A549 treated with CORT108297 at 1 μM for 4 hours (cell line): Measurements from ENCODE around the gene OR8U1. TPM values are rescaled to one million over a fixed set of nuclear protein-coding genes. Genes with fewer than 3 reads are reported as not detected.

Experiments
- total RNA-seq: library from RNA; stranded (reverse); fragments of 200-300 nt; extraction: Qiagen RNA extraction; gene quantifications from 5 replicates; pipeline ENCODE4 v1.2.3, GENCODE V29; 2022

Gene OR8U1
- total RNA-seq: not detected in 5 replicates

DNA sequence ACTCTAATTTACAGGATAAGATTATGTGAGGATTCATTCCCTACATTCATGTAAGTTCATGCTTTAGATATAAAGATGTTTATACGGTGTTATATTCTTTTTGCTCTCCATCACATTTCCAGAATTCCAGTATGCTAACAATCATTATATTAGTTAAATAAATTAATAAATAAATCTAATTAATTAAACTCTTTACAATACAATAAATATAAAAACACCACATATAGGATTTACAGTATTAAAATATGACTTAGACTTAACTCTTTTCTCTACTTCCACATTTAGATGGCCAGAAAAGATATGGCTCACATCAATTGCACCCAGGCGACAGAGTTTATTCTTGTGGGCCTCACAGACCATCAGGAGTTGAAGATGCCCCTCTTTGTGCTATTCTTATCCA, at the start of gene OR8U1:
OR8U1 (plus strand) TSS at position 301 of the 400 bp plus-strand sequence; CDS start at position 301, 0 bp downstream.

DNA sequence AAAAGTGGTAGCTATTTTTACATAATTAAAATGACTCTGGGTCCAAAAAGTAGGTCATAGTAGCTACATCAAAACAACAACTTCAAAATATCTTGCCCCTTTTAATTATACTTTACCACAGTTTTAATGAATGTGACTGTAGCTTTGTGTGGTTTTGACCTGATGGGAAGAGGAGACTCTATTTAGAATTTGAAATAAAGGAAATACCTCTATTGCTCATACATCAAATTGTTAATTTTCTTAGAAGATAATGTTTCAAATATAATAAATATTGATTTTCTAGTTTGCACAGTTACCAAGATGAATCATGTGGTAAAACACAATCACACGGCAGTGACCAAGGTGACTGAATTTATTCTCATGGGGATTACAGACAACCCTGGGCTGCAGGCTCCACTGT, 29.7 kb upstream of the OR8U1 start, which contains the start of gene OR8K1:
OR8K1 (plus strand) TSS at position 301 of the 400 bp plus-strand sequence; CDS start at position 301, 0 bp downstream.

DNA sequence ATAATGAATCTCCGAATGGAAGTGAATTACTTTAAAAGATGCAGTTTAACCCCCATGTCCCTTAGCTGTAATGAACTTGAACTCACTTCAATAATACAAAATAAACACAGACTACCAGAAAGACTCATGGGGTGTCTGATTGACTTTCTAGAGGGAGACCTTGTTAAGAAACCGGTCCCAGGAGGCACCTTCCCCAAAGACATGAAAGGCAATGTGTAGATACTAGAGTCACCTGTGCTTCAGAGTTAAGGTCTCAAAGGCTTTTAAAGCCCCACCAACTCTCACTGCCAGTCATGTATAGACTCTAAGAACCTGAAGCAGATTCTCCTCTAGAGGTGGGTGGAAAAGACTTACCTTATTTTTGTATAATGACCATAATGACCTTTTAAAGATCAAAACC, 21.4 kb upstream of the OR8U1 start, which contains the start of gene OR8J1:
OR8J1 (plus strand) TSS at position 301 of the 400 bp plus-strand sequence. CDS start 5,956 bp downstream, outside the sequence.

DNA sequence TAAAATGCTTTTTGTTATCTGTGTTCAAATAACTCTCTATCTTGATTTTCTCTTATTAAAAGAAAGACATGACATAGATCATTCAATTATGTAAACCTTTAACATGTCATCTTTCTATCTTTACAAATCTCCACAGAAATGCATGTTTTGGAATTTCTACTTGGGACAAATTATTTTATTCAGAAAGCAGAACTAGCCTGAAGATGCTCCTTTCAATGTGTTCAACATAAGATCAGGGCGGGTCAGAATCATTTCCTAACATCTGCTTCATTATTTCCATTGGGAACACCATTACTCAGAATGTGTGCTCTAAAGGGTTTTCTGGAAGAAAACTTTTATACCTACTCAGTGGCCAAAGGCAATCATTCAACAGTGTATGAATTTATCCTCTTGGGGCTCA, 37.0 kb downstream of the OR8U1 start, which contains the start of gene OR5AL1:
OR5AL1 (plus strand) TSS at position 301 of the 400 bp plus-strand sequence.

Other genes starting within 250 kb of the OR8U1 start
- gene OR8J3, start 235.4 kb upstream of the OR8U1 start, total RNA-seq: not detected in 5 replicates
- not detected in 5 replicates for gene OR8K5, start 215.3 kb upstream of the OR8U1 start, total RNA-seq
- gene OR5J2, start 199.0 kb upstream of the OR8U1 start, total RNA-seq: not detected in 5 replicates
- not detected in 5 replicates for gene OR5T2, start 141.4 kb upstream of the OR8U1 start, total RNA-seq
- gene OR5T3, start 123.4 kb upstream of the OR8U1 start, total RNA-seq: not detected in 5 replicates
- not detected in 5 replicates for gene OR5T1, start 101.5 kb upstream of the OR8U1 start, total RNA-seq
- not detected in 5 replicates for gene OR8H1, start 83.4 kb upstream of the OR8U1 start, total RNA-seq
- not detected in 5 replicates for gene OR8K3, start 60.5 kb upstream of the OR8U1 start, total RNA-seq
- not detected in 5 replicates for gene OR8K1, start 29.6 kb upstream of the OR8U1 start, total RNA-seq
- gene OR8J1, start 21.3 kb upstream of the OR8U1 start, total RNA-seq: not detected in 5 replicates
- not detected in 5 replicates for gene OR5AL1, start 37.1 kb downstream of the OR8U1 start, total RNA-seq
- gene OR5M3, start 97.7 kb downstream of the OR8U1 start, total RNA-seq: not detected in 5 replicates
- not detected in 5 replicates for gene OR5M8, start 115.7 kb downstream of the OR8U1 start, total RNA-seq
- gene OR5M11, start 167.6 kb downstream of the OR8U1 start, total RNA-seq: not detected in 5 replicates
- not detected in 5 replicates for gene OR5M10, start 202.1 kb downstream of the OR8U1 start, total RNA-seq
- not detected in 5 replicates for gene OR5M1, start 239.2 kb downstream of the OR8U1 start, total RNA-seq